ENCODE measurements around the gene EPC1.

DNA sequence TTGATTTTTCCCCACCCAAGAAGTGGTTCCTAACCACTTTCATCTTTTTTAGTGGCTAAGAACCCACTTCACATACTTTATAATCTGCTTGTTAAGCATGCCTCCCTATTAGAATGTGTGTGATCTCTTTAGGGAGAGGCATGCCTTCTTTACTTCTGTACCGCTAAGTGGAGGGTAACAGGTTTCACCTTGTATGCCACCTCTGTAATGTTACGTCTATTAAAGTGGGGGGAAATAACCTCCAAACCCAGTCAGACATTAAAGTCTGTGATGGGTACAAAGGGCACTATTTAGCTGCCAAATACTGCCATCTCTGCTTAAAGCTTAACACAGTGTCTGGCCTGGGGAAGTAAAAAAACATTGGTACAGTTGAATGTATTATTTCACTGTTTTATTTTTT is 51.9 kb downstream of the EPC1 start:
- TF ChIP-seq POLR2A (IDR thresholded peaks at IDR 0.05): no peak
- TF ChIP-seq, protein P1, sequence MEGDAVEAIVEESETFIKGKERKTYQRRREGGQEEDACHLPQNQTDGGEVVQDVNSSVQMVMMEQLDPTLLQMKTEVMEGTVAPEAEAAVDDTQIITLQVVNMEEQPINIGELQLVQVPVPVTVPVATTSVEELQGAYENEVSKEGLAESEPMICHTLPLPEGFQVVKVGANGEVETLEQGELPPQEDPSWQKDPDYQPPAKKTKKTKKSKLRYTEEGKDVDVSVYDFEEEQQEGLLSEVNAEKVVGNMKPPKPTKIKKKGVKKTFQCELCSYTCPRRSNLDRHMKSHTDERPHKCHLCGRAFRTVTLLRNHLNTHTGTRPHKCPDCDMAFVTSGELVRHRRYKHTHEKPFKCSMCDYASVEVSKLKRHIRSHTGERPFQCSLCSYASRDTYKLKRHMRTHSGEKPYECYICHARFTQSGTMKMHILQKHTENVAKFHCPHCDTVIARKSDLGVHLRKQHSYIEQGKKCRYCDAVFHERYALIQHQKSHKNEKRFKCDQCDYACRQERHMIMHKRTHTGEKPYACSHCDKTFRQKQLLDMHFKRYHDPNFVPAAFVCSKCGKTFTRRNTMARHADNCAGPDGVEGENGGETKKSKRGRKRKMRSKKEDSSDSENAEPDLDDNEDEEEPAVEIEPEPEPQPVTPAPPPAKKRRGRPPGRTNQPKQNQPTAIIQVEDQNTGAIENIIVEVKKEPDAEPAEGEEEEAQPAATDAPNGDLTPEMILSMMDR (IDR thresholded peaks at IDR 0.05): no peak
